A549 (cell line): ENCODE measurements around the gene KCNN1. TPM values are rescaled to one million over a fixed set of nuclear protein-coding genes. Genes with fewer than 3 reads are reported as not detected.

ENCODE experiments used
- ATAC-seq, 2 experiments: fragments of 200-7000 bp in 1 of 2; fragments of >200 bp in 1 of 2; cut with Nextera tagmentation in 1 of 2; cut with Tn5 transposase in 1 of 2; 3 replicates each; pipeline versions ENCODE4 v1.8.0 to v1.9.1; 2018 to 2020; ENCODE audit warnings: mild to moderate bottlenecking in 1 of 2, moderate library complexity in 1 of 2
- CTCF ChIA-PET: fragments of 300-600 bp; sonication (Branson Sonifier 250); formaldehyde crosslinking; extraction: SDS; loops from one replicate; lab custom pipeline; 2021; ENCODE audit warnings: antibody characterized with exemption, inconsistent platforms; lab: Yijun Ruan, JAX
- POLR2A ChIA-PET: fragments of 350-600 bp; formaldehyde crosslinking; extraction: SDS; loops from one replicate; lab custom pipeline; 2021; ENCODE audit warnings: antibody characterized with exemption, inconsistent platforms; lab: Yijun Ruan, JAX
- DNase-seq, 2 experiments: peaks; one replicate each; pipeline versions ENCODE4 v3.0.0 to v3.0.0-alpha.2; 2011 to 2016; ENCODE audit warnings: low read depth in 1 of 2, low spot score in 1 of 2
- FAIRE-seq: peaks from 2 replicates; lab custom pipeline; 2011; peaks lifted over from hg19 to GRCh38; lab: Jason Lieb, UNC
- H3K27ac ChIP-seq, 2 experiments: fragments of >200 bp; sonication (Bioruptor Twin); formaldehyde crosslinking; 3 replicates each; pipeline ENCODE4 v1.5.1; 2016 to 2017
- H3K4me1 ChIP-seq: fragments of >200 bp; sonication (Bioruptor Twin); formaldehyde crosslinking; 3 replicates; pipeline ENCODE4 v1.6.1; 2016
- H3K4me2 ChIP-seq: fragments of >200 bp; sonication (Bioruptor Twin); formaldehyde crosslinking; 3 replicates; pipeline ENCODE4 v1.6.1; 2016
- H3K4me3 ChIP-seq: fragments of >200 bp; sonication (Bioruptor Twin); formaldehyde crosslinking; 3 replicates; pipeline ENCODE4 v1.5.1; 2016
- H3K9me3 ChIP-seq: fragments of >200 bp; sonication (Bioruptor Twin); formaldehyde crosslinking; 3 replicates; pipeline ENCODE4 v1.6.1; 2016
- CEBPB ChIP-seq, 2 experiments: fragments of >200 bp in 1 of 2; sonication (Bioruptor Twin) in 1 of 2; formaldehyde crosslinking in 1 of 2; IDR thresholded peaks; 2 replicates each; pipeline ENCODE4 v1.6.1; 2012 to 2016
- CHD4 ChIP-seq: fragments of 200-600 bp; sonication (generic); IDR thresholded peaks from 2 replicates; pipeline ENCODE4 v1.6.1; 2016; ENCODE audit warnings: antibody characterized with exemption, mild to moderate bottlenecking, borderline replicate concordance
- CTCF ChIP-seq: fragments of >200 bp; sonication (Bioruptor Twin); formaldehyde crosslinking; IDR thresholded peaks from 3 replicates; pipeline ENCODE4 v1.5.1; 2016
- EP300 ChIP-seq, 2 experiments: fragments of >200 bp; sonication (Bioruptor Twin); formaldehyde crosslinking; IDR thresholded peaks; 2 replicates in 1 of 2; 3 replicates in 1 of 2; pipeline ENCODE4 v1.6.1; 2016 to 2017
- FOSB ChIP-seq: fragments of 250-450 bp; sonication (Bioruptor Pico); IDR thresholded peaks from 2 replicates; pipeline ENCODE4 v1.5.0; 2020; ENCODE audit warnings: mild to moderate bottlenecking, moderate library complexity
- FOSL2 ChIP-seq, 2 experiments: fragments of 450-650 bp in 1 of 2; fragments of >200 bp in 1 of 2; sonication (Bioruptor Twin) in 1 of 2; formaldehyde crosslinking; IDR thresholded peaks; 2 replicates each; pipeline versions ENCODE4 v1.5.0 to v1.6.1; 2016 to 2020; ENCODE audit warnings: mild to moderate bottlenecking in 1 of 2, moderate library complexity in 1 of 2
- HDAC2 ChIP-seq: fragments of 200-600 bp; sonication (generic); IDR thresholded peaks from 2 replicates; pipeline ENCODE4 v1.6.1; 2016
- HOXA7 ChIP-seq: fragments of 250-450 bp; sonication (Bioruptor Pico); IDR thresholded peaks from 2 replicates; pipeline ENCODE4 v1.5.0; 2020; ENCODE audit warnings: mild to moderate bottlenecking, moderate library complexity
- MAX ChIP-seq: IDR thresholded peaks from 2 replicates; pipeline ENCODE4 v1.6.1; 2012
- NFE2L2 ChIP-seq: fragments of 150-350 bp; conservative IDR thresholded peaks from 2 replicates; pipeline ENCODE4 v1.6.1; 2014; ENCODE audit warnings: low read length
- NR3C1 ChIP-seq: fragments of >200 bp; sonication (Bioruptor Twin); formaldehyde crosslinking; IDR thresholded peaks from 3 replicates; pipeline ENCODE4 v1.6.1; 2017
- RAD21 ChIP-seq, 2 experiments: fragments of >200 bp in 1 of 2; sonication (Bioruptor Twin) in 1 of 2; formaldehyde crosslinking in 1 of 2; IDR thresholded peaks in 1 of 2; conservative IDR thresholded peaks in 1 of 2; 2 replicates in 1 of 2; 3 replicates in 1 of 2; pipeline ENCODE4 v1.6.1; 2012 to 2018; ENCODE audit warnings: inconsistent platforms in 1 of 2
- RNF2 ChIP-seq: fragments of 200-600 bp; sonication (generic); IDR thresholded peaks from 2 replicates; pipeline ENCODE4 v1.6.1; 2016; ENCODE audit warnings: low read depth, mild to moderate bottlenecking, antibody characterized with exemption, moderate library complexity, borderline replicate concordance
- SMC3 ChIP-seq: fragments of >200 bp; sonication (Bioruptor Twin); formaldehyde crosslinking; IDR thresholded peaks from 3 replicates; pipeline ENCODE4 v1.6.1; 2018; ENCODE audit warnings: inconsistent platforms
- TP53 ChIP-seq: fragments of 250-450 bp; sonication (Bioruptor Pico); IDR thresholded peaks from 2 replicates; pipeline ENCODE4 v1.5.0; 2021; ENCODE audit warnings: mild to moderate bottlenecking, moderate library complexity
- ZFP36 ChIP-seq: fragments of 450-650 bp; IDR thresholded peaks from 2 replicates; pipeline ENCODE4 v1.6.1; 2014; ENCODE audit warnings: borderline replicate concordance; ENCODE audit not compliant: partially characterized antibody
- WGBS: methylation state at CpG from one replicate; pipeline ENCODE4 v1.1.6; 2017; ENCODE audit errors: missing lambda C conversion rate; 5-methylcytosine and 5-hydroxymethylcytosine counted together
- polyA plus RNA-seq, 4 experiments: library from polyadenylated mRNA; depleted of rRNA in 3 of 4; stranded (reverse); fragments of >200 nt; fragmentation: RNase III in 1 of 4; extraction: RNeasy Plus Mini Kit Qiagen cat#74134 plus additional on column Dnase treatment in 1 of 4; gene quantifications; 2 replicates in 3 of 4; 3 replicates in 1 of 4; pipeline ENCODE4 v1.2.3, GENCODE V29; 2011 to 2017
- TF ChIP-seq, protein P1 (sequence below): fragments of 200-600 bp; sonication (generic); IDR thresholded peaks from 2 replicates; pipeline ENCODE4 v1.6.1; 2016; ENCODE audit warnings: antibody characterized with exemption, mild to moderate bottlenecking, moderate library complexity
- TF ChIP-seq, protein P2 (sequence below): fragments of 450-650 bp; IDR thresholded peaks from 2 replicates; pipeline ENCODE4 v1.6.1; 2014; ENCODE audit warnings: antibody characterized with exemption
- TF ChIP-seq, protein P3 (sequence below): fragments of >200 bp; sonication (Bioruptor Twin); formaldehyde crosslinking; IDR thresholded peaks from 3 replicates; pipeline ENCODE4 v1.6.1; 2016

KCNN1 gene
- polyA plus RNA-seq, 2 of the 4 experiments (the other 2 are of a cell fraction) = 0.43 to 0.85 TPM

DNA sequence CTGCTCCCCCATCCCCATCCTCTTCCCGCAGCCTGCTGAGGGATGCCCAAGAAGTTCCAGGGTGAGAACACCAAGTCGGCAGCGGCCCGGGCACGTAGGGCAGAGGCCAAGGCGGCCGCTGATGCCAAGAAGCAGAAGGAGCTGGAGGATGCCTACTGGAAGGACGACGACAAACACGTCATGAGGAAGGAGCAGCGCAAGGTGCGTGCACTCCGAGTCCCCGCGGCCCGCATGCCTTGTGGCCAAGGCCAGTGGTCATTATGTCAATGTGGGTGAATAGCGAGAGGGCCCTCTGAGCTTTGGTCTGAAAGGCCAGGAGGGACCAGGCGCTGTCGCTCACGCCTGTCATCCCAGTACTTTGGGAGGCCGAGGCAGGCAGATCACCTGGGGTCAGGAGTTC, 30.5 kb upstream of the KCNN1 start (continued):
- TF ChIP-seq MAX (no peak), NFE2L2 (no peak), EP300 (IDR thresholded peaks at IDR 0.05) (no peak), SMC3 (no peak), NR3C1 (no peak)

DNA sequence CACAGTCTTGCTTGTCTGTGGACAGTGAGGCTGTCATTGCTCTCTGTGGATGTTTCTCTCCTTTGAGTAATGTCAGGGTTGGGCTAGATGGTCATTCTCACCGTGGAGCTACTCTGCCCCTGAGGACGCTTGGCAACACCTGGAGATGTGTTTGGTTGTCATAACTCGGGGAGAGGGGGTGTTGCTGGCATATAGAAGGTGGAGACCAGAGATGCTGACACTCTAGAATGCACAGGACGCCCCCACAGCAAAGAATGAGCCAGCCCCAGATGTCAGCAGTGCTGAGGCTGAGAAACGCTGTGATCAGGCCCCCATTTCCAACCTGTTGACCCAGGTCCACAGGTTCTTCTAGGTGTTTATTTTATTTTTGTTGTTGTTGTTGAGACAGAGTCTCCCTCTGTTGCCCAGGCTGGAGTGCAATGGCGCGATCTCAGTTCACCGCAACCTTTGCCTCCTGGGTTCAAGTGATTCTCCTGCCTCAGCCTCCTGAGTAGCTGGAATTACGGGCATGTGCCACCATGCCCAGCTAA, 29.5 kb upstream of the KCNN1 start:
- Histone ChIP-seq H3K4me3 (no peak overlapping the region), H3K4me2 (no peak overlapping the region), H3K27ac (no peak overlapping the region)
- POLR2A ChIA-PET = interaction anchor here (0.7 to 1.4 kb wide), 3 partner anchors 10 to 61 kb away, joined by 3 to 8 read pairs (median 3); no protein-coding TSS in a partner anchor
- TF ChIP-seq ZFP36 (no peak), RAD21 (conservative IDR thresholded peaks at IDR 0.05 in 1 of 2, IDR thresholded peaks at IDR 0.05 in 1 of 2) (no peak), HOXA7 (CRISPR knock-in tag) (no peak), TP53 (CRISPR knock-in tag) (no peak)
- TF ChIP-seq, protein P1, sequence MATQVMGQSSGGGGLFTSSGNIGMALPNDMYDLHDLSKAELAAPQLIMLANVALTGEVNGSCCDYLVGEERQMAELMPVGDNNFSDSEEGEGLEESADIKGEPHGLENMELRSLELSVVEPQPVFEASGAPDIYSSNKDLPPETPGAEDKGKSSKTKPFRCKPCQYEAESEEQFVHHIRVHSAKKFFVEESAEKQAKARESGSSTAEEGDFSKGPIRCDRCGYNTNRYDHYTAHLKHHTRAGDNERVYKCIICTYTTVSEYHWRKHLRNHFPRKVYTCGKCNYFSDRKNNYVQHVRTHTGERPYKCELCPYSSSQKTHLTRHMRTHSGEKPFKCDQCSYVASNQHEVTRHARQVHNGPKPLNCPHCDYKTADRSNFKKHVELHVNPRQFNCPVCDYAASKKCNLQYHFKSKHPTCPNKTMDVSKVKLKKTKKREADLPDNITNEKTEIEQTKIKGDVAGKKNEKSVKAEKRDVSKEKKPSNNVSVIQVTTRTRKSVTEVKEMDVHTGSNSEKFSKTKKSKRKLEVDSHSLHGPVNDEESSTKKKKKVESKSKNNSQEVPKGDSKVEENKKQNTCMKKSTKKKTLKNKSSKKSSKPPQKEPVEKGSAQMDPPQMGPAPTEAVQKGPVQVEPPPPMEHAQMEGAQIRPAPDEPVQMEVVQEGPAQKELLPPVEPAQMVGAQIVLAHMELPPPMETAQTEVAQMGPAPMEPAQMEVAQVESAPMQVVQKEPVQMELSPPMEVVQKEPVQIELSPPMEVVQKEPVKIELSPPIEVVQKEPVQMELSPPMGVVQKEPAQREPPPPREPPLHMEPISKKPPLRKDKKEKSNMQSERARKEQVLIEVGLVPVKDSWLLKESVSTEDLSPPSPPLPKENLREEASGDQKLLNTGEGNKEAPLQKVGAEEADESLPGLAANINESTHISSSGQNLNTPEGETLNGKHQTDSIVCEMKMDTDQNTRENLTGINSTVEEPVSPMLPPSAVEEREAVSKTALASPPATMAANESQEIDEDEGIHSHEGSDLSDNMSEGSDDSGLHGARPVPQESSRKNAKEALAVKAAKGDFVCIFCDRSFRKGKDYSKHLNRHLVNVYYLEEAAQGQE = no peak
- TF ChIP-seq, protein P2, sequence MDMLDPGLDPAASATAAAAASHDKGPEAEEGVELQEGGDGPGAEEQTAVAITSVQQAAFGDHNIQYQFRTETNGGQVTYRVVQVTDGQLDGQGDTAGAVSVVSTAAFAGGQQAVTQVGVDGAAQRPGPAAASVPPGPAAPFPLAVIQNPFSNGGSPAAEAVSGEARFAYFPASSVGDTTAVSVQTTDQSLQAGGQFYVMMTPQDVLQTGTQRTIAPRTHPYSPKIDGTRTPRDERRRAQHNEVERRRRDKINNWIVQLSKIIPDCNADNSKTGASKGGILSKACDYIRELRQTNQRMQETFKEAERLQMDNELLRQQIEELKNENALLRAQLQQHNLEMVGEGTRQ = no peak
- TF ChIP-seq, all 56 proteins: peak for 0
- Histone ChIP-seq H3K9me3 (no peaks in the 10 kb centered on the region), H3K4me1 (peaks cover 9% of the 10 kb centered on the region)
- FAIRE-seq (no peak), ATAC-seq (no peak), DNase-seq (no peak)
- 80% methylated on average over 9 of the region's 9 CpGs for WGBS
- CTCF ChIA-PET = interaction anchor here (0.7 to 24.1 kb wide), 29 partner anchors 9 to 466 kb away, joined by 3 to 493 read pairs (median 5); partner anchors contain the start of genes ARRDC2 and SLC5A5

DNA sequence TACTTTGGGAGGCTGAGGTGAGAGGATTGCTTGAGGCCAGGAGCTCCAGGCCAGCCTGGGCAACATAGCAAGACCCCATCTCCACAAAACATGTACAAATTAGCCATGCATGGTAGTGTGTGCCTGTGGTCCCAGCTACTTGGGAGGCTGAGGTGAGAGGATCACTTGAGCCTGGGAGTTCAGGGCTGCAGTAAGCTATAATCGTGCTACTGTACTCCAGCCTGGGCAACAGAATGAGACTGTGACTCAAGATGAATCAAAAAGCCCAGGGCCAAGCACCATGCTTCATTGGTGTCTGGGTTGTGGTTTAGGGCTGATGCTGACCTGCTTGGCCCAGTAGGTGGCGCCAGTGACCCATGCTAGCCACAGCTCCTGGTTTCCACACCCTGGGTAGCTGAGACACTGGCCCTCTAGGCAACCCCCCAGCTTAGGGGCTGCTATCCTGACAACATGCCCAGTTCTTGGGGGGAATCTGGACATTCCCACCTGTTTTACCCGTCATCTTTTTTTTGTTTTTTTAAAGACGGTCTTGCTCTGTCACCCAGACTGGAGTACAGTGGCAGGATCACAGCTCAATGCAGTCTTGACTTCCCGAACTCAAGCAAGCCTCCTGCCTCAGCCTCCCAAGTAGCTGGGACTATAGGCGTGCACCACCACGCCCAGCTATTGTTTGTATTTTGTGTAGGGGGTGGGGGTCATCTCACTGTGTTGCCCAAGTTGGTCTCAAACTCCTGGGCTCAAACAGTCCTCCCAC, 28.6 kb upstream of the KCNN1 start:
- FAIRE-seq = no peak
- POLR2A ChIA-PET = interaction anchor here (0.9 to 1.4 kb wide), 3 partner anchors 9 to 62 kb away, joined by 3 to 8 read pairs (median 4); no protein-coding TSS in a partner anchor
- TF ChIP-seq RAD21 (conservative IDR thresholded peaks at IDR 0.05 in 1 of 2, IDR thresholded peaks at IDR 0.05 in 1 of 2) (peak; percentile 84 to 93), CTCF (peak; percentile 79), RNF2 (no peak), FOSB (CRISPR knock-in tag) (no peak), SMC3 (peak; percentile 78), FOSL2 (IDR thresholded peaks at IDR 0.05) (no peak), FOSL2 (CRISPR knock-in tag; IDR thresholded peaks at IDR 0.05) (peak; percentile 32; the same call in 1 of the 2 replicates), HDAC2 (no peak), CEBPB (IDR thresholded peaks at IDR 0.05) (no peak), CHD4 (no peak)
- TF ChIP-seq, protein P1 = no peak
- TF ChIP-seq, protein P3, sequence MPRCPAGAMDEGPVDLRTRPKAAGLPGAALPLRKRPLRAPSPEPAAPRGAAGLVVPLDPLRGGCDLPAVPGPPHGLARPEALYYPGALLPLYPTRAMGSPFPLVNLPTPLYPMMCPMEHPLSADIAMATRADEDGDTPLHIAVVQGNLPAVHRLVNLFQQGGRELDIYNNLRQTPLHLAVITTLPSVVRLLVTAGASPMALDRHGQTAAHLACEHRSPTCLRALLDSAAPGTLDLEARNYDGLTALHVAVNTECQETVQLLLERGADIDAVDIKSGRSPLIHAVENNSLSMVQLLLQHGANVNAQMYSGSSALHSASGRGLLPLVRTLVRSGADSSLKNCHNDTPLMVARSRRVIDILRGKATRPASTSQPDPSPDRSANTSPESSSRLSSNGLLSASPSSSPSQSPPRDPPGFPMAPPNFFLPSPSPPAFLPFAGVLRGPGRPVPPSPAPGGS = no peak

More for the DNA sequence above, 28.6 kb upstream of the KCNN1 start:
- Histone ChIP-seq H3K4me2 (no peak overlapping the region), H3K9me3 (no peaks in the 10 kb centered on the region), H3K27ac (0 out of 6 replicates have a peak overlapping the region, but pooled peaks of 1 of the 2 experiments have one; percentile 20), H3K4me3 (no peak overlapping the region), H3K4me1 (peaks cover 9% of the 10 kb centered on the region)
- DNase-seq = peak; percentile 76 to 88
- 26% methylated on average over 6 of the region's 7 CpGs for WGBS
- CTCF ChIA-PET = interaction anchor here (0.7 to 24.1 kb wide), 34 partner anchors 9 to 173 kb away, joined by 3 to 493 read pairs (median 5); partner anchors contain the start of genes ARRDC2 and SLC5A5
- peak; percentile 95 to 97 for ATAC-seq
